KMS-11 (cell line): ENCODE measurements around the gene ZNF667.

ENCODE experiments used
- H2AFZ ChIP-seq: fragments of 200-600 bp; sonication (generic); 2 replicates; pipeline ENCODE4 v1.6.1; 2016; ENCODE audit warnings: antibody characterized with exemption, mixed run types, low read depth
- H3K27ac ChIP-seq: fragments of 200-600 bp; sonication (generic); 2 replicates; pipeline ENCODE4 v1.6.1; 2016; ENCODE audit warnings: mild to moderate bottlenecking, mixed run types
- H3K27me3 ChIP-seq: fragments of 200-600 bp; sonication (generic); 2 replicates; pipeline ENCODE4 v1.6.1; 2017; ENCODE audit warnings: mild to moderate bottlenecking, low read depth, mixed run types, moderate library complexity; ENCODE audit not compliant: insufficient read depth
- H3K36me3 ChIP-seq: fragments of 200-600 bp; sonication (generic); 2 replicates; pipeline ENCODE4 v1.6.1; 2017; ENCODE audit warnings: mild to moderate bottlenecking, mixed run types; ENCODE audit not compliant: insufficient read depth
- H3K4me1 ChIP-seq: fragments of 200-600 bp; sonication (generic); 2 replicates; pipeline ENCODE4 v1.6.1; 2016; ENCODE audit warnings: mild to moderate bottlenecking, low read depth, mixed run types; ENCODE audit not compliant: poor library complexity, severe bottlenecking
- H3K4me2 ChIP-seq: fragments of 200-600 bp; sonication (generic); 2 replicates; pipeline ENCODE4 v1.7.0; 2016; ENCODE audit warnings: mild to moderate bottlenecking, mixed run types
- H3K4me3 ChIP-seq: fragments of 200-600 bp; sonication (generic); IDR thresholded peaks from 2 replicates; pipeline ENCODE4 v1.6.1; 2017; ENCODE audit warnings: low read depth, low read length, mixed read lengths; ENCODE audit not compliant: insufficient read depth
- H3K79me2 ChIP-seq: fragments of 200-600 bp; sonication (generic); 2 replicates; pipeline ENCODE4 v1.6.1; 2016; ENCODE audit warnings: low read depth, mixed run types; ENCODE audit not compliant: insufficient read depth
- H3K9ac ChIP-seq: fragments of 200-600 bp; sonication (generic); 2 replicates; pipeline ENCODE4 v1.6.1; 2016; ENCODE audit warnings: mild to moderate bottlenecking, mixed run types
- H4K20me1 ChIP-seq: fragments of 200-600 bp; sonication (generic); 2 replicates; pipeline ENCODE4 v1.6.1; 2016; ENCODE audit warnings: mild to moderate bottlenecking, mixed run types; ENCODE audit not compliant: insufficient read depth
- CTCF ChIP-seq: fragments of 200-600 bp; sonication (generic); conservative IDR thresholded peaks from 2 replicates; pipeline ENCODE4 v1.6.1; 2017; ENCODE audit warnings: low read depth, mild to moderate bottlenecking, antibody characterized with exemption, low read length, moderate library complexity, mixed read lengths

Gene ZNF667

GRCh38 chr19:56400485-56400884 lies 76.7 kb downstream of the ZNF667 start:
- no peak overlapping the region for H2AFZ ChIP-seq
- TF ChIP-seq CTCF: no peak
- no peaks in the 10 kb centered on the region for H3K79me2 ChIP-seq
- no peaks in the 10 kb centered on the region for H4K20me1 ChIP-seq
- H3K27ac ChIP-seq: no peak overlapping the region
- H3K9ac ChIP-seq: no peak overlapping the region
- H3K4me1 ChIP-seq: peaks cover 4% of the 10 kb centered on the region
- no peak overlapping the region for H3K4me2 ChIP-seq
- no peak overlapping the region for H3K4me3 ChIP-seq
- H3K27me3 ChIP-seq: no peaks in the 10 kb centered on the region
- no peaks in the 10 kb centered on the region for H3K36me3 ChIP-seq

DNA sequence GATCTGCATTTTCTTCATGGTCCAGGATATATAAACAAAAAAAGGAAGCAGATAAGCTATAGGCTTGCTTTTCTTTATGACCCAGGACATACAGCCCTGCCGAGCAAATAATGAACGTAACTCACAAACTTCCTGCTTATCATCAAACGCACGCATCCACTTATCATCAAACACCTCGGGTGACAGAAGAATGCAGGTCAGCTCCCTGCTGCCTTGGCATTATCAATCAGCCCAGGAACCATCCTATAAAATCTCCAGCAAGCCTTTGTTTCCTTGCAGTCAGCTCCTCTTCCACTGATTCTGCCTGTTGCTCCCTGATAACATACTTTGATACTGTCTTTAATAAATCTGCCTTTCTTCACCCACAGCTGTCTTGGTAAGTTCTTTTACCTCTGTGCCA lies 78.3 kb downstream of the ZNF667 start:
- Histone ChIP-seq H3K4me2 (no peak overlapping the region), H3K27ac (no peak overlapping the region), H3K27me3 (no peaks in the 10 kb centered on the region), H4K20me1 (no peaks in the 10 kb centered on the region), H2AFZ (no peak overlapping the region), H3K4me3 (no peak overlapping the region), H3K79me2 (no peaks in the 10 kb centered on the region), H3K36me3 (no peaks in the 10 kb centered on the region), H3K4me1 (peaks cover 6% of the 10 kb centered on the region), H3K9ac (no peak overlapping the region)
- no peak for TF ChIP-seq CTCF

GRCh38 chr19:56393119-56394012 lies 83.8 kb downstream of the ZNF667 start, which contains the start of gene ZNF582:
TSS of gene ZNF582 (minus strand) at chr19:56393534. CDS start at chr19:56391752, 1,782 bp downstream.
- H3K36me3 ChIP-seq: no peaks in the 10 kb centered on the region
- peak; percentile 95 for TF ChIP-seq CTCF
- peak within 1 kb of the TSS; percentile 77 for H3K27ac ChIP-seq
- no peaks in the 10 kb centered on the region for H3K27me3 ChIP-seq
- H3K4me3 ChIP-seq: peak within 1 kb of the TSS; percentile 56
- peaks cover 8% of the 10 kb centered on the region for H3K4me1 ChIP-seq
- H2AFZ ChIP-seq: peak within 1 kb of the TSS; percentile 96
- H4K20me1 ChIP-seq: no peaks in the 10 kb centered on the region
- peak within 1 kb of the TSS; percentile 87 for H3K9ac ChIP-seq
- no peaks in the 10 kb centered on the region for H3K79me2 ChIP-seq
- peak within 1 kb of the TSS; percentile 49 for H3K4me2 ChIP-seq
